H1 (cell line): ENCODE data around the gene BAHD1. TPM values are rescaled to one million over a fixed set of nuclear protein-coding genes. Genes with fewer than 3 reads are reported as not detected.

ENCODE experiments used
- ASH2L ChIP-seq: fragments of 200-600, 300-600 bp; sonication (generic); IDR thresholded peaks from one replicate; pipeline ENCODE4 v1.7.1; 2017; ENCODE audit warnings: low read length
- CHD1 ChIP-seq: IDR thresholded peaks from 2 replicates; pipeline ENCODE4 v1.6.1; 2012; ENCODE audit warnings: low read depth, low read length, improper control_type of control experiment
- E2F6 ChIP-seq: IDR thresholded peaks from 2 replicates; pipeline ENCODE4 v1.6.1; 2012; ENCODE audit warnings: inconsistent platforms
- KDM4A ChIP-seq: IDR thresholded peaks from one replicate; pipeline ENCODE4 v1.7.1; 2012; ENCODE audit warnings: low read depth, mild to moderate bottlenecking, moderate library complexity, low read length, inconsistent platforms; ENCODE audit not compliant: severe bottlenecking
- RBBP5 ChIP-seq: IDR thresholded peaks from 2 replicates; pipeline ENCODE4 v1.7.1; 2012; ENCODE audit warnings: low read depth, mild to moderate bottlenecking, inconsistent platforms, low read length, moderate library complexity, borderline replicate concordance
- RNF2 ChIP-seq: fragments of 200-900, 300-1000 bp; sonication (generic); IDR thresholded peaks from 2 replicates; pipeline ENCODE4 v1.7.1; 2016; ENCODE audit warnings: borderline replicate concordance, low read depth, mild to moderate bottlenecking, antibody characterized with exemption, low read length; ENCODE audit not compliant: poor library complexity, severe bottlenecking; ENCODE audit errors: missing control alignments
- RXRA ChIP-seq: IDR thresholded peaks from 2 replicates; pipeline ENCODE4 v1.6.1; 2011; ENCODE audit warnings: low read depth, mild to moderate bottlenecking, low read length, moderate library complexity; ENCODE audit not compliant: insufficient read depth
- SAP30 ChIP-seq: fragments of 300-600 bp; sonication (generic); IDR thresholded peaks from 2 replicates; pipeline ENCODE4 v1.7.1; 2012; ENCODE audit warnings: low read length, moderate library complexity, mild to moderate bottlenecking, inconsistent platforms; ENCODE audit not compliant: insufficient read depth, insufficient replicate concordance
- SRF ChIP-seq: IDR thresholded peaks from 2 replicates; pipeline ENCODE4 v1.6.1; 2011; ENCODE audit warnings: mild to moderate bottlenecking, low read depth, low read length, moderate library complexity
- TEAD4 ChIP-seq: IDR thresholded peaks from 2 replicates; pipeline ENCODE4 v1.6.1; 2012; ENCODE audit warnings: low read depth, low read length, inconsistent platforms, mixed read lengths
- polyA plus RNA-seq, 7 experiments: library from polyadenylated mRNA; depleted of rRNA in 3 of 7; stranded (reverse) in 5 of 7; unstranded in 2 of 7; fragments of >200 nt in 5 of 7; fragments of 200-250 nt in 2 of 7; gene quantifications; 1 replicate in 5 of 7; 2 replicates in 1 of 7; 4 replicates in 1 of 7; pipeline versions ENCODE4 v1.2.1 to v1.2.3, GENCODE V29; 2011 to 2013; ENCODE audit warnings: missing spikeins in 2 of 7, mixed read lengths in 2 of 7
- total RNA-seq: library from RNA; stranded (reverse); fragmentation: NEBNext Ultra II Directional; extraction: Animal tissue kit (Norgen Biotek cat#: 25700); gene quantifications from 2 replicates; pipeline ENCODE4 v1.2.1, GENCODE V29; 2021

BAHD1 gene
- total and polyA plus RNA-seq, 2 of the 8 experiments (the other 6 are each of a cell fraction or from before 2014, with no cell fraction given), result 15.0 to 38.9 TPM

GRCh38 chr15:40463886-40464545, 23.3 kb downstream of the BAHD1 start (continued):
- TF ChIP-seq KDM4A (no peak), E2F6 (no peak), TEAD4 (no peak), SRF (no peak), SAP30 (no peak), RXRA (no peak), ASH2L (no peak), CHD1 (no peak), RNF2 (no peak), RBBP5 (no peak)
- TF ChIP-seq, all 59 proteins: peak for 0
